MM.1S (cell line): ENCODE data around the gene ZNF521.

ENCODE experiments used
- DNase-seq: peaks from one replicate; pipeline ENCODE4 v3.0.0-alpha.2; 2015
- H2AFZ ChIP-seq: fragments of 300-600 bp; sonication (generic); 2 replicates; pipeline ENCODE4 v1.6.0; 2016; ENCODE audit warnings: antibody characterized with exemption, low read length
- H3F3A ChIP-seq: fragments of 300-600 bp; sonication (generic); 2 replicates; pipeline ENCODE4 v1.6.1; 2016; ENCODE audit warnings: mild to moderate bottlenecking, antibody characterized with exemption, low read length, moderate library complexity, mixed read lengths; ENCODE audit not compliant: insufficient read depth
- H3K27ac ChIP-seq: fragments of 300-600 bp; sonication (generic); 2 replicates; pipeline ENCODE4 v1.5.1; 2016; ENCODE audit warnings: mild to moderate bottlenecking, low read length
- H3K27me3 ChIP-seq: fragments of 300-600 bp; sonication (generic); replicated peaks from 2 replicates; pipeline ENCODE4 v1.6.0; 2016; ENCODE audit warnings: low read length; ENCODE audit not compliant: insufficient read depth
- H3K36me3 ChIP-seq: fragments of 300-600 bp; sonication (generic); replicated peaks from 2 replicates; pipeline ENCODE4 v1.6.1; 2016; ENCODE audit warnings: mild to moderate bottlenecking, low read length, mixed read lengths; ENCODE audit not compliant: insufficient read depth
- H3K4me1 ChIP-seq: fragments of 300-600 bp; sonication (generic); 2 replicates; pipeline ENCODE4 v1.6.1; 2016; ENCODE audit warnings: low read length, mixed read lengths
- H3K4me2 ChIP-seq: fragments of 300-600 bp; sonication (generic); 2 replicates; pipeline ENCODE4 v1.6.0; 2016; ENCODE audit warnings: low read depth, low read length
- H3K4me3 ChIP-seq: fragments of 300-600 bp; sonication (generic); 2 replicates; pipeline ENCODE4 v1.5.1; 2016; ENCODE audit warnings: low read length, mixed read lengths
- H3K79me2 ChIP-seq: fragments of 300-600 bp; sonication (generic); 2 replicates; pipeline ENCODE4 v1.6.1; 2016; ENCODE audit warnings: mixed run types, low read length, mixed read lengths
- H3K9ac ChIP-seq: fragments of 300-600 bp; sonication (generic); 2 replicates; pipeline ENCODE4 v1.6.1; 2016; ENCODE audit warnings: low read length, mixed read lengths
- H3K9me2 ChIP-seq: fragments of 300-600 bp; sonication (generic); replicated peaks from 2 replicates; pipeline ENCODE4 v1.6.1; 2016; ENCODE audit warnings: mild to moderate bottlenecking, low read length, mixed read lengths; ENCODE audit not compliant: insufficient read depth
- H3K9me3 ChIP-seq: fragments of 300-600 bp; sonication (generic); replicated peaks from 2 replicates; pipeline ENCODE4 v1.6.1; 2016; ENCODE audit warnings: mild to moderate bottlenecking, low read length, mixed read lengths; ENCODE audit not compliant: insufficient read depth
- H4K20me1 ChIP-seq: fragments of 300-600 bp; sonication (generic); 2 replicates; pipeline ENCODE4 v1.6.1; 2016; ENCODE audit warnings: mild to moderate bottlenecking, low read length, moderate library complexity, mixed read lengths; ENCODE audit not compliant: insufficient read depth
- CTCF ChIP-seq: fragments of 300-600 bp; sonication (generic); IDR thresholded peaks from 2 replicates; pipeline ENCODE4 v1.5.1; 2016; ENCODE audit warnings: antibody characterized with exemption, low read length, mixed read lengths
- EZH2 ChIP-seq: fragments of 300-600 bp; sonication (generic); optimal IDR thresholded peaks from 2 replicates; pipeline ENCODE3; 2017; ENCODE audit warnings: low read depth, mild to moderate bottlenecking, antibody characterized with exemption, low read length, mixed read lengths
- EZH2phosphoT487 ChIP-seq: fragments of 300-600 bp; sonication (generic); IDR thresholded peaks from 2 replicates; pipeline ENCODE4 v1.6.1; 2018; ENCODE audit warnings: antibody characterized with exemption, low read length

Gene ZNF521

GRCh38 chr18:25074925-25075324 lies 277.0 kb downstream of the ZNF521 start:
- no peaks in the 10 kb centered on the region for H3F3A ChIP-seq
- no peaks in the 10 kb centered on the region for H3K36me3 ChIP-seq
- no peak overlapping the region for H3K4me2 ChIP-seq
- no peaks in the 10 kb centered on the region for H3K9me3 ChIP-seq
- no peaks in the 10 kb centered on the region for H3K27me3 ChIP-seq
- no peaks in the 10 kb centered on the region for H4K20me1 ChIP-seq
- TF ChIP-seq CTCF, result no peak
- no peak for TF ChIP-seq EZH2
- TF ChIP-seq EZH2phosphoT487, result no peak
- H3K27ac ChIP-seq, result no peak overlapping the region
- no peak overlapping the region for H3K4me3 ChIP-seq
- H3K4me1 ChIP-seq, result no peaks in the 10 kb centered on the region
- no peak overlapping the region for H3K9ac ChIP-seq
- no peaks in the 10 kb centered on the region for H3K79me2 ChIP-seq
- H3K9me2 ChIP-seq, result no peaks in the 10 kb centered on the region
- DNase-seq, result no peak
- H2AFZ ChIP-seq, result no peak overlapping the region

GRCh38 chr18:25072205-25072604 lies 279.8 kb downstream of the ZNF521 start:
- H4K20me1 ChIP-seq, result no peaks in the 10 kb centered on the region
- no peak overlapping the region for H2AFZ ChIP-seq
- H3F3A ChIP-seq, result no peaks in the 10 kb centered on the region
- H3K9me3 ChIP-seq, result no peaks in the 10 kb centered on the region
- no peaks in the 10 kb centered on the region for H3K79me2 ChIP-seq
- no peaks in the 10 kb centered on the region for H3K4me1 ChIP-seq
- H3K27ac ChIP-seq, result no peak overlapping the region
- H3K4me2 ChIP-seq, result no peak overlapping the region
- H3K36me3 ChIP-seq, result no peaks in the 10 kb centered on the region
- H3K9ac ChIP-seq, result no peak overlapping the region
- TF ChIP-seq EZH2phosphoT487 (no peak), CTCF (no peak), EZH2 (no peak)
- DNase-seq, result no peak
- H3K27me3 ChIP-seq, result no peaks in the 10 kb centered on the region
- no peak overlapping the region for H3K4me3 ChIP-seq
- no peaks in the 10 kb centered on the region for H3K9me2 ChIP-seq

- H3K9me3 ChIP-seq, result no peaks in the 10 kb centered on the region
- H3K27ac ChIP-seq, result no peak overlapping the region
- H3K27me3 ChIP-seq, result no peaks in the 10 kb centered on the region
- DNase-seq, result no peak
- no peaks in the 10 kb centered on the region for H3K79me2 ChIP-seq
- no peaks in the 10 kb centered on the region for H3K9me2 ChIP-seq
- H3K4me1 ChIP-seq, result no peaks in the 10 kb centered on the region
- H3K36me3 ChIP-seq, result no peaks in the 10 kb centered on the region
- H3F3A ChIP-seq, result no peaks in the 10 kb centered on the region
- no peak overlapping the region for H3K9ac ChIP-seq
- TF ChIP-seq CTCF, result no peak
- TF ChIP-seq EZH2, result no peak
- H3K4me2 ChIP-seq, result no peak overlapping the region
- no peaks in the 10 kb centered on the region for H4K20me1 ChIP-seq
- H2AFZ ChIP-seq, result no peak overlapping the region
- no peak overlapping the region for H3K4me3 ChIP-seq
These were observed 284.5 kb downstream of the ZNF521 start for GRCh38 chr18:25067275-25068025.
